Measurements from ENCODE around the gene ARHGEF12.

ARHGEF12 gene

GRCh38 chr11:120401506-120401905, 65.3 kb downstream of the ARHGEF12 start:
- H3K27ac ChIP-seq (ENCODE audit: low read length), result peak overlapping the region; percentile 1
- H3K4me3 ChIP-seq (ENCODE audit: low read depth in 1 of 2, low read length in 2 of 2), result peak overlapping the region; percentile 5 to 12
- H3K27me3 ChIP-seq (ENCODE audit: low read depth, low read length), result no peaks in the 10 kb centered on the region
- H3K36me3 ChIP-seq (ENCODE audit: control insufficient read depth in 1 of 2, insufficient read depth in 2 of 2, low read length in 2 of 2), result peaks cover 0 to 4% of the 10 kb centered on the region in 2 donors
- no peaks in the 10 kb centered on the region for H3K9me3 ChIP-seq (ENCODE audit: control insufficient read depth in 1 of 2, low read length in 2 of 2)
- peaks cover 0 to 28% of the 10 kb centered on the region in 2 donors for H3K4me1 ChIP-seq (ENCODE audit: control insufficient read depth in 1 of 2, insufficient read depth in 2 of 2, low read length in 2 of 2)

- no peaks in the 10 kb centered on the region for H3K27me3 ChIP-seq (ENCODE audit: low read depth, low read length)
- peaks cover 0 to 28% of the 10 kb centered on the region in 2 donors for H3K4me1 ChIP-seq (ENCODE audit: control insufficient read depth in 1 of 2, insufficient read depth in 2 of 2, low read length in 2 of 2)
- no peak overlapping the region for H3K4me3 ChIP-seq (ENCODE audit: low read depth in 1 of 2, low read length in 2 of 2)
- H3K27ac ChIP-seq (ENCODE audit: low read length), result no peak overlapping the region
- H3K9me3 ChIP-seq (ENCODE audit: control insufficient read depth in 1 of 2, low read length in 2 of 2), result no peaks in the 10 kb centered on the region
- H3K36me3 ChIP-seq (ENCODE audit: control insufficient read depth in 1 of 2, insufficient read depth in 2 of 2, low read length in 2 of 2), result peaks cover 0 to 4% of the 10 kb centered on the region in 2 donors
Observed at GRCh38 chr11:120403966-120404365, 67.8 kb downstream of the ARHGEF12 start.

- Histone ChIP-seq H3K27ac (ENCODE audit: low read length) (no peak overlapping the region), H3K4me3 (ENCODE audit: low read depth in 1 of 2, low read length in 2 of 2) (no peak overlapping the region), H3K36me3 (ENCODE audit: control insufficient read depth in 1 of 2, insufficient read depth in 2 of 2, low read length in 2 of 2) (peaks cover 0 to 6% of the 10 kb centered on the region in 2 donors), H3K27me3 (ENCODE audit: low read depth, low read length) (no peaks in the 10 kb centered on the region), H3K9me3 (ENCODE audit: control insufficient read depth in 1 of 2, low read length in 2 of 2) (no peaks in the 10 kb centered on the region), H3K4me1 (ENCODE audit: control insufficient read depth in 1 of 2, insufficient read depth in 2 of 2, low read length in 2 of 2) (peaks cover 0 to 24% of the 10 kb centered on the region in 2 donors)
Observed at GRCh38 chr11:120404495-120404894, 68.3 kb downstream of the ARHGEF12 start.

- Histone ChIP-seq H3K4me1 (ENCODE audit: control insufficient read depth in 1 of 2, insufficient read depth in 2 of 2, low read length in 2 of 2) (peaks cover 0 to 1% of the 10 kb centered on the region in 2 donors), H3K36me3 (ENCODE audit: control insufficient read depth in 1 of 2, insufficient read depth in 2 of 2, low read length in 2 of 2) (peaks cover 0 to 3% of the 10 kb centered on the region in 2 donors), H3K9me3 (ENCODE audit: control insufficient read depth in 1 of 2, low read length in 2 of 2) (no peaks in the 10 kb centered on the region), H3K4me3 (ENCODE audit: low read depth in 1 of 2, low read length in 2 of 2) (no peak overlapping the region), H3K27me3 (ENCODE audit: low read depth, low read length) (no peaks in the 10 kb centered on the region), H3K27ac (ENCODE audit: low read length) (no peak overlapping the region)
Observed at GRCh38 chr11:120409655-120410054, 73.4 kb downstream of the ARHGEF12 start.

- no peaks in the 10 kb centered on the region for H3K27me3 ChIP-seq (ENCODE audit: low read depth, low read length)
- H3K9me3 ChIP-seq (ENCODE audit: control insufficient read depth in 1 of 2, low read length in 2 of 2), result no peaks in the 10 kb centered on the region
- H3K4me1 ChIP-seq (ENCODE audit: control insufficient read depth in 1 of 2, insufficient read depth in 2 of 2, low read length in 2 of 2), result no peaks in the 10 kb centered on the region
- no peak overlapping the region for H3K27ac ChIP-seq (ENCODE audit: low read length)
- H3K36me3 ChIP-seq (ENCODE audit: control insufficient read depth in 1 of 2, insufficient read depth in 2 of 2, low read length in 2 of 2), result peaks cover 0 to 3% of the 10 kb centered on the region in 2 donors
- no peak overlapping the region for H3K4me3 ChIP-seq (ENCODE audit: low read depth in 1 of 2, low read length in 2 of 2)
Observed at GRCh38 chr11:120410622-120411380, 74.6 kb downstream of the ARHGEF12 start.

- H3K4me3 ChIP-seq (ENCODE audit: low read depth in 1 of 2, low read length in 2 of 2), result no peak overlapping the region
- no peak overlapping the region for H3K27ac ChIP-seq (ENCODE audit: low read length)
- peaks cover 0 to 7% of the 10 kb centered on the region in 2 donors for H3K36me3 ChIP-seq (ENCODE audit: control insufficient read depth in 1 of 2, insufficient read depth in 2 of 2, low read length in 2 of 2)
- H3K4me1 ChIP-seq (ENCODE audit: control insufficient read depth in 1 of 2, insufficient read depth in 2 of 2, low read length in 2 of 2), result no peaks in the 10 kb centered on the region
- no peaks in the 10 kb centered on the region for H3K9me3 ChIP-seq (ENCODE audit: control insufficient read depth in 1 of 2, low read length in 2 of 2)
- H3K27me3 ChIP-seq (ENCODE audit: low read depth, low read length), result no peaks in the 10 kb centered on the region
Observed at GRCh38 chr11:120413480-120413879, 77.3 kb downstream of the ARHGEF12 start.

GRCh38 chr11:120420572-120420971, 84.4 kb downstream of the ARHGEF12 start:
- no peaks in the 10 kb centered on the region for H3K27me3 ChIP-seq (ENCODE audit: low read depth, low read length)
- H3K36me3 ChIP-seq (ENCODE audit: control insufficient read depth in 1 of 2, insufficient read depth in 2 of 2, low read length in 2 of 2), result peaks cover 3 to 27% of the 10 kb centered on the region in 2 donors
- H3K27ac ChIP-seq (ENCODE audit: low read length), result no peak overlapping the region
- H3K4me3 ChIP-seq (ENCODE audit: low read depth in 1 of 2, low read length in 2 of 2), result no peak overlapping the region
- H3K4me1 ChIP-seq (ENCODE audit: control insufficient read depth in 1 of 2, insufficient read depth in 2 of 2, low read length in 2 of 2), result peaks cover 0 to 4% of the 10 kb centered on the region in 2 donors
- H3K9me3 ChIP-seq (ENCODE audit: control insufficient read depth in 1 of 2, low read length in 2 of 2), result no peaks in the 10 kb centered on the region

GRCh38 chr11:120424185-120424969, 88.2 kb downstream of the ARHGEF12 start:
- no peaks in the 10 kb centered on the region for H3K9me3 ChIP-seq (ENCODE audit: control insufficient read depth in 1 of 2, low read length in 2 of 2)
- no peak overlapping the region for H3K4me3 ChIP-seq (ENCODE audit: low read depth in 1 of 2, low read length in 2 of 2)
- H3K27me3 ChIP-seq (ENCODE audit: low read depth, low read length), result no peaks in the 10 kb centered on the region
- H3K27ac ChIP-seq (ENCODE audit: low read length), result no peak overlapping the region
- peaks cover 0 to 4% of the 10 kb centered on the region in 2 donors for H3K4me1 ChIP-seq (ENCODE audit: control insufficient read depth in 1 of 2, insufficient read depth in 2 of 2, low read length in 2 of 2)
- H3K36me3 ChIP-seq (ENCODE audit: control insufficient read depth in 1 of 2, insufficient read depth in 2 of 2, low read length in 2 of 2), result peaks cover 14 to 25% of the 10 kb centered on the region in 2 donors

- peaks cover 14 to 28% of the 10 kb centered on the region in 2 donors for H3K36me3 ChIP-seq (ENCODE audit: control insufficient read depth in 1 of 2, insufficient read depth in 2 of 2, low read length in 2 of 2)
- no peaks in the 10 kb centered on the region for H3K9me3 ChIP-seq (ENCODE audit: control insufficient read depth in 1 of 2, low read length in 2 of 2)
- peaks cover 0 to 4% of the 10 kb centered on the region in 2 donors for H3K4me1 ChIP-seq (ENCODE audit: control insufficient read depth in 1 of 2, insufficient read depth in 2 of 2, low read length in 2 of 2)
- no peak overlapping the region for H3K27ac ChIP-seq (ENCODE audit: low read length)
- H3K4me3 ChIP-seq (ENCODE audit: low read depth in 1 of 2, low read length in 2 of 2), result no peak overlapping the region
- no peaks in the 10 kb centered on the region for H3K27me3 ChIP-seq (ENCODE audit: low read depth, low read length)
Observed at GRCh38 chr11:120424970-120425332, 88.7 kb downstream of the ARHGEF12 start.

- Histone ChIP-seq H3K4me1 (ENCODE audit: control insufficient read depth in 1 of 2, insufficient read depth in 2 of 2, low read length in 2 of 2) (peaks cover 0 to 4% of the 10 kb centered on the region in 2 donors), H3K9me3 (ENCODE audit: control insufficient read depth in 1 of 2, low read length in 2 of 2) (no peaks in the 10 kb centered on the region), H3K27me3 (ENCODE audit: low read depth, low read length) (no peaks in the 10 kb centered on the region), H3K27ac (ENCODE audit: low read length) (no peak overlapping the region), H3K36me3 (ENCODE audit: control insufficient read depth in 1 of 2, insufficient read depth in 2 of 2, low read length in 2 of 2) (peaks cover 14 to 26% of the 10 kb centered on the region in 2 donors), H3K4me3 (ENCODE audit: low read depth in 1 of 2, low read length in 2 of 2) (no peak overlapping the region)
Observed at GRCh38 chr11:120425527-120425926, 89.3 kb downstream of the ARHGEF12 start.

GRCh38 chr11:120430146-120430545, 93.9 kb downstream of the ARHGEF12 start:
- no peak overlapping the region for H3K4me3 ChIP-seq (ENCODE audit: low read depth in 1 of 2, low read length in 2 of 2)
- H3K27ac ChIP-seq (ENCODE audit: low read length), result no peak overlapping the region
- H3K9me3 ChIP-seq (ENCODE audit: control insufficient read depth in 1 of 2, low read length in 2 of 2), result no peaks in the 10 kb centered on the region
- H3K4me1 ChIP-seq (ENCODE audit: control insufficient read depth in 1 of 2, insufficient read depth in 2 of 2, low read length in 2 of 2), result peaks cover 0 to 7% of the 10 kb centered on the region in 2 donors
- H3K36me3 ChIP-seq (ENCODE audit: control insufficient read depth in 1 of 2, insufficient read depth in 2 of 2, low read length in 2 of 2), result peaks cover 10 to 13% of the 10 kb centered on the region in 2 donors
- no peaks in the 10 kb centered on the region for H3K27me3 ChIP-seq (ENCODE audit: low read depth, low read length)

All from muscle layer of duodenum (tissue), 2 donors.